Measurements from ENCODE around the gene PLXNC1.

The PLXNC1 gene

DNA sequence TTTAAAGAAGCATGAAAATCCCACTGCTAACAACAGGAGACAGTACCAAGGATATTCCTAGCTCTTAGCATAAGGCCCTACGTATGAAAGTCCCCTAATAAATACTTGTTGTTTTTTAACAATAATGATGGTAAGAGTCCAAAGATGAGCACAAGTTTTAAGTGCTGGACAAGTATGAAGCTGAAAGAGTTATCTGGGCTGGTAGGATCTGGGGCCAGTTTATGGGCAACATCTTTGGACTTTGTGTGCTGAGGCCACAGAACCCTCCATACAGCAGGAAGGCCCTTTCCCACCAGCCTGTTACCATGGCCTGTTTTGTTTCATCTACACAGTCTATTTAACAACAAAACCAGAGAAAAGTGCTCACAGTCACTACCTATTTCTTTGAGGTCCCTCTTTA, 12.5 kb upstream of the PLXNC1 start:
- no peak for DNase-seq

GRCh38 chr12:94139816-94140215, 8.6 kb upstream of the PLXNC1 start:
- DNase-seq: no peak

DNA sequence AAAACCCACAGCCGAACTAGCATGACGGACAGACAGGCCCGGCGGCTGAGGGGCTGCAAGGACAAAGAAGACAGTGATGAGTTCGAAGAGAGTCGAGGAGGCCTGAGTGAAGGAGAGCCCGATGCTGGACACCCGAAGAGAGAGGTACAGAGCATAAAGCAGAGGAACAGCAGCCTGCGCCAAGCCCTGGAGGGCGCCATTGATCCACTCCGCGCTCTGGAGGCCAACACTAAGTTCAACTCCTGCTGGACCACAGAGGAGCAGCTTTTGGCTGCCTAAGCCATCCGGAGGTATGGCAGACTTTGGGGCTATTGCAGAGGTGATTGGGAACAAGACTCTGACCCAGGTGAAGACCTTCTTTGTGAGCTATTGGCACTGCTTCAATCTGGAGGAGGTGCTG, 7.8 kb upstream of the PLXNC1 start:
- no peak for DNase-seq

DNA sequence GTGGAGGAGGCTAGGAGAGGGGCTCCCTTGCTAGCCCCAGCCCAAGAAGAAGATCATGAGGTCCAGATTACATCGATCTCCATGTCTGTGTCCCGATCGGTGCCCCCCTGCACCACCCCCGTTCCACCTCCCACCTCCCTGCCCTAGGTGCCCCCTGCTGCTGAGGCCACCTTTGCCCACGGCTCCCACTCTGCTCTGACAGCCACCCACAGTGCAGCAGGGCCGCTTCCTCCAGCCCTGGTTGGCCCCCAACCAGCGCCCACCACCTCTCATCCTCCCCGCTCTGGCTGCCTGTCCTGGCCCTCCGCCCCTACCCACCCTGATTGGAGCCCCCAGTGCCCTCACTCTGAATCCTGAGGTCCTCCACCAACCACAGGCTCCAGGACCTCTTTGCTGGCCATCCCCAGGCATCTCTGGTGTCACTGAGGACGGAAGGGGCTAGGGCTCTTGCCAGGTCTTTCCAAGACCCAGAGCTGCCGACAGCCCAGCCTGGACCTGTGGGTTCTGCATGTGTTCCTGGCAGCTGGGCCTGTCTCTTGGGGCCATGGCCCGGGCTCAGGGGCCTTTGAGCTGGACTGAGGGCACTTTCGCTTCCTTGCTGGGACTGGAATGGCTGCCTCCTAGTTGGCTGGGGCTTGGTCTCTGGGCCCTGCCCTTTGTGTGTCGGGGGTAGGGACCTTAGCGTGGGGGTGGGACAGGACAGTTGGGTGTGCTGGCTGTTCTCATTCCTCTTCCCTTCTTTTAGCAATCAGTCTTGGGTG, 7.2 kb upstream of the PLXNC1 start:
- DNase-seq: no peak

DNA sequence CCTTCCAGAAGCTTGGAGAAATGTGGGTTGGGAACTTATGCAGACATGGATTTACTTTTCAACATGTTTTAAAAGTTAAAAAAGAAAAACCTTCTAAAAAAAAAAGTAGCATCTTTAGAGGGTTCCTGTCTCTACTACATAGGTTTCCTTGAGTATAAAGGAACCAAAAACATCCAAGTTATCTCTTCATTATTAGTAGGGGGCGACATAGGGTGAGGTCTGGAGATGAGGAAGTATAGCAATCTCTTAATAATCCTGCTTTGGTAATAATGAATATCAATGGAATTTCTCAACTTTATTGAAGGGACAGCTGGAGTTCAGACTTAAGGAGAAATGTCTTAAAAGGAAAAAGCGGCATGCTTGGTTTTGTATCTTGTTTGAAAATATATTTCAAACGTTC, 6.5 kb upstream of the PLXNC1 start:
- DNase-seq: no peak

DNA sequence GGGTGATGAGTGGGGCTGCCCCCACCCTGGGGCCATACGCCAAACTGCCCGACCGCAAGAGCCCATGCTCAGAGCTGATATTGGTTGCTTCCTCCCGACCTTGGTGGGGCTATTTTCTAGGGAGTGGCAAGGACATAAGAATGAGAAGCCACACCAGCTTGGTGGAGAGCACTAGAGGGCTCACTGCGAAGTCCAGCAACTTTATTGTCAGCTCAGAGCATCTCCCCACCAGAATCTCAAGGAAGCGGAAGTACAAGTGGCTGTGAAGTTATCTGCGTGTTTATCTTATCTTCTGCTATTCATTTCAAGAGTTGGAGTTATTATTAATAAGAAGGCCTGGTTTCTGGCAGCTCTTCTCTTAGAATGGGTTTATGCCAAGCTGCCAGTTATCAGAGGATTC, 4.9 kb upstream of the PLXNC1 start:
- no peak for DNase-seq

GRCh38 chr12:94143951-94144350, 4.4 kb upstream of the PLXNC1 start:
- DNase-seq: no peak

- no peak for DNase-seq
Observed at GRCh38 chr12:94144781-94145180, 3.6 kb upstream of the PLXNC1 start.

DNA sequence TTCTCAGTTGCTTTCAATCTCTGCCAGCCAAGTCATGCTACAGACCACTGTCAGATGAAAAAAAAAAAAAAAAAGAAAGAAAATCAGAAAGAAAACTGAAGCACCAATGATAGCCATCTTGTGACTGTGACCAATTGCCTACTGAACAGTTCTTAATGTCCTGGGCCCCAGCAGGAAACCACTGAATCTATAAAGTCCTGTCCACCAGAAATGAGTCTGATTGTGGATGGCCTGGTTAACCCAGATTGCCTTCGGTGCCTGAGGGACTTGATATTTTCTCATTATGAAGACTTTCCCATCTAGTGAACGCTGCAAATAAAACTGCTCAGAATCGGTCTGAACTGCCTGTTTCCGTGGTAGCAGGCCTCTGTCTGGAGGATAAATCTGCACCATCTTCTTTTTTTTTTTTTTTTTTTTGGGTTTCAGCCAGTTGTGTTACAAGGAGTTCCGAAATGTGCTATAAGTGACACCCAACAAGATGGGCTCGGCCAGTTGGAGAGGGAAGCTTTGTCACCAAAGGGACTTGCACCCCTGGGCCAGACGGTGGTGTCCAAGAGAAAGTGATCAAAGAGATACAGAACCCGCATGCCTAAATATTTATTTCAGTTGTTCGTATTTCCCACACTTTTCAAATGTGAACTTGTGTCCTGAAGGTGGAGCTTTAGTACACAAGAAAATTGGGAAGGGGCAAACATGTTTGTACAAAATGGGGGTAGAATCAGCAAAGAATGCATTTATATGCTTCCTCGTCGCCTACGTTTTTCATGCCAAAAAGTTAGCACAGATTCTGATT, 3.0 kb upstream of the PLXNC1 start:
- DNase-seq: peak; percentile 75

DNA sequence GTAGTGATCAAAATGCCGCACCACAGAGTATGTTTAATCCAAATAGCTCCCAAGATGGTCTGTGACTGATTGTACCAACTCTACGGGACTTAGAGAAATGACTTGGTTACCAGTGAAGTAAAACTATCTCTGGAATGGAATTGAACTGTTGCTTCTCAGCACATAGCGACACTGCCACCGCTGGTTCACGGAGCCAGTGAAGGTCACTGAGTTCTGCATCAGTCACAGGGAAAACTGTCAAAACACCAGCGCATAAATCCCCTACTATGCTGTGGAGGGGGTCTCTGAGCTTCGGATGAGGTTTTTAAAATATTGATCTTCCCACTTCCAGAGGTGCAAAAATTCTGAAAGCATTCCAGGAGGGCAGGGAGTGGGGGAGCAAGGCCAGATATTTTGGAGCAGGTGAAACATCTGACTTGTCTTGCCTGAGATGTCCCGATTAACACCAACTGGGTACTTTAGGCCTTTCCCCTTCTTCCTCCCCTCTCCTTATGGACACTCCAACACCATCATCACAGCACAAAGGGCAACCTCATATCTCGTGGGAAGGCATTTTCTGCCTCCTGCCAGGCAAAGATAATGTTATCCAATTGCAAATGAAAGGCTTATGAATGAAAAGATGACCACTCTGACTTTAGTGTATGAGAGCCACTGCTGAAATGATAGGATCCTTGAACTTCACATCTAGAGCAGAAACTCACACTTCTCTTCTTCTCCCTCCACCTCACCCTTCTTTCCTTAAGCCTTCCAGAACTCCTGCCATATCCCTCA, 2.0 kb upstream of the PLXNC1 start:
- no peak for DNase-seq

- DNase-seq: no peak
Observed at GRCh38 chr12:94147387-94147990, 888 bp upstream of the PLXNC1 start.

DNA sequence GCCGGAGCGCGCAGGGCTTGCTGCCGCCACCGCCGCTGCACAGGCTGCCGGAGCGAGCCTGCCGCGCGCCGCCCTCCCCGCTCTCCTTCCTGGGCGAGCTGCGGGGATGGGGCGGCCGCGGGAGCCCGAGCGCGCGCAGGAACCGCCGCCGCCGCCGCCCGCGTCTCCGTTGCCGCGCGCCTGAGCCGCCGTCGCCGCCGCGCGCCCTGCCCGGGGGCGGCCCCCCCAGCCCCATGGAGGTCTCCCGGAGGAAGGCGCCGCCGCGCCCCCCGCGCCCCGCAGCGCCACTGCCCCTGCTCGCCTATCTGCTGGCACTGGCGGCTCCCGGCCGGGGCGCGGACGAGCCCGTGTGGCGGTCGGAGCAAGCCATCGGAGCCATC, 352 bp downstream of the PLXNC1 start:
- no peak for DNase-seq

GRCh38 chr12:94149119-94149780, 873 bp downstream of the PLXNC1 start:
- peak; percentile 94 for DNase-seq

GRCh38 chr12:94149781-94150239, 1.4 kb downstream of the PLXNC1 start:
- DNase-seq: no peak

GRCh38 chr12:94150240-94151121, 2.1 kb downstream of the PLXNC1 start:
- DNase-seq: no peak

GRCh38 chr12:94151582-94151981, 3.2 kb downstream of the PLXNC1 start:
- no peak for DNase-seq

GRCh38 chr12:94152292-94153078, 4.1 kb downstream of the PLXNC1 start:
- DNase-seq: no peak

DNA sequence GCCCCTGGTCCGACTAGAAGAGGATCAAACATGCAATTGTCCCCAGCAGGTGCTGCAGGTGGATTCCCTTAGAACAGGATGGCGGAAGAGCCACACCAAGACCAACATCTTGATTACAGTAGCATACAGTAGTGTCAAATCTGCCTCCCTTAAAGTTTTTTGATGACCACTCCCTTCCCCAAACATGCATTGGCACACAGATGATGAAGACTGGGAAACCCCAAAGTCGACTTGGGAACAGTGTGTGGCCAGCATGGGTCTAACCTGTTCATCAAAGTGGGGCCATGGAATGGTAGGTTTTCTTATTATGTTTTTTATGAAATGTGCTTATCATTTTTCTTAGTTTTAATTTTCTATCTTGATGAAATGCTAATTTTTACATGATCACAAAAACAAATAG, 8.8 kb downstream of the PLXNC1 start:
- no peak for DNase-seq

- DNase-seq: no peak
Observed at GRCh38 chr12:94157981-94158411, 9.6 kb downstream of the PLXNC1 start.

- no peak for DNase-seq
Observed at GRCh38 chr12:94158666-94159065, 10.3 kb downstream of the PLXNC1 start.

DNA sequence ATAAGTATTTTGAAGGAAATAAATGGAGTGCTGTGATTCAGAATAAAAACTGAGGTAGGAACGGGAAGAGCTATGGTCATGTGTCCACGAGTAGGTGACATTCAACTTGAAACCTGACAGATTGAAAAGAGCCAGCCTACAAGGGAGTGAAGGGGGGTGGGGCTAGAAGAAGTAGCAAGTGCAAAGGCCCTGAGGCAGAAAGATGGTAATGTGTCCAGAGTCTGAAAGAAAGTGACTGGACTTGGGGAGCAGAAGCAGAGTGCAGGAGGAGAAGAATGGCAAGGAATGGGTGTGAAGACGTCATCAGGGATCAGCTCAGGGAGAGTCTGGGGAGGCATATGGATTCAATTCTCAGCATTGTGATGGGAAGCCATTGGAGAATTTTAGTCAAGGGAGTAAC, 13.7 kb downstream of the PLXNC1 start:
- no peak for DNase-seq

Measured in 8988T (cell line).